Lower lobe of right lung (tissue), 2 donors: ENCODE results near the gene RBMS1. TPM values are rescaled to one million over a fixed set of nuclear protein-coding genes. Genes with fewer than 3 reads are reported as not detected.
A peak's percentile ranks its signal among the peaks of the same experiment; 100 is the strongest.

ENCODE experiments used
- ATAC-seq, 2 donors: fragments of 200-7000 bp; cut with Tn5 transposase; one replicate each; pipeline ENCODE4 v1.9.1; 2020 to 2022; ENCODE audit warnings: mild to moderate bottlenecking in 2 of 2, moderate library complexity in 2 of 2
- DNase-seq: peaks from one replicate; pipeline ENCODE4 v3.0.0-alpha.2; 2020
- H3K27ac ChIP-seq: fragments of 200-600 bp; one replicate; pipeline ENCODE4 v1.8.0; 2022
- H3K27me3 ChIP-seq: fragments of 200-600 bp; one replicate; pipeline ENCODE4 v1.8.0; 2022; ENCODE audit warnings: low read depth
- H3K36me3 ChIP-seq: fragments of 200-600 bp; one replicate; pipeline ENCODE4 v1.8.0; 2022; ENCODE audit warnings: mild to moderate bottlenecking
- H3K4me1 ChIP-seq: fragments of 200-600 bp; one replicate; pipeline ENCODE4 v1.8.0; 2022
- H3K4me3 ChIP-seq: fragments of 200-600 bp; one replicate; pipeline ENCODE4 v1.8.0; 2022; ENCODE audit warnings: mild to moderate bottlenecking
- H3K9me3 ChIP-seq: fragments of 200-600 bp; one replicate; pipeline ENCODE4 v1.8.0; 2022
- CTCF ChIP-seq: fragments of 200-600 bp; IDR thresholded peaks from one replicate; pipeline ENCODE4 v1.8.0; 2022; ENCODE audit warnings: antibody characterized with exemption, mild to moderate bottlenecking
- intact Hi-C: fragments of 100-400 bp; cut with DNase I; formaldehyde crosslinking; loops from one replicate; pipeline ENCODE4 v1.11.0; 2022
- total RNA-seq: library from RNA; stranded (reverse); fragmentation: NEBNext Ultra II Directional; extraction: Animal tissue kit (Norgen Biotek cat#: 25700); gene quantifications from one replicate; pipeline ENCODE4 v1.2.1, GENCODE V29; 2021
- donor health status: DM: no; HTN: yes; CAD: no; lungs with severe emphysema.

The RBMS1 gene
- total RNA-seq, 1 donor from 2014 or later: 95.3 TPM

- intact Hi-C loops: no loop called here
- ATAC-seq: no peak
- no peak overlapping the region for H3K27ac ChIP-seq
- H3K4me3 ChIP-seq: no peak overlapping the region
- H3K9me3 ChIP-seq: no peaks in the 10 kb centered on the region
- TF ChIP-seq CTCF: no peak
- H3K27me3 ChIP-seq: no peaks in the 10 kb centered on the region
- peaks cover 41% of the 10 kb centered on the region for H3K36me3 ChIP-seq
- DNase-seq: no peak
- H3K4me1 ChIP-seq: peaks cover 6% of the 10 kb centered on the region
Measured at GRCh38 chr2:160310118-160310828, 183.3 kb downstream of the RBMS1 start.

GRCh38 chr2:160309585-160309984 is 184.0 kb downstream of the RBMS1 start:
- intact Hi-C loops: no loop called here
- no peak overlapping the region for H3K27ac ChIP-seq
- H3K9me3 ChIP-seq: no peaks in the 10 kb centered on the region
- DNase-seq (no peak), ATAC-seq (no peak)
- peaks cover 6% of the 10 kb centered on the region for H3K4me1 ChIP-seq
- TF ChIP-seq CTCF: no peak
- H3K27me3 ChIP-seq: no peaks in the 10 kb centered on the region
- peaks cover 41% of the 10 kb centered on the region for H3K36me3 ChIP-seq
- H3K4me3 ChIP-seq: no peak overlapping the region

GRCh38 chr2:160308915-160309314 is 184.7 kb downstream of the RBMS1 start:
- ATAC-seq (peak in 1 of 2 donors; percentile 34), DNase-seq (no peak)
- no peak overlapping the region for H3K27ac ChIP-seq
- intact Hi-C loops: no loop called here
- H3K4me3 ChIP-seq: no peak overlapping the region
- H3K9me3 ChIP-seq: no peaks in the 10 kb centered on the region
- no peak for TF ChIP-seq CTCF
- H3K4me1 ChIP-seq: peaks cover 13% of the 10 kb centered on the region
- no peaks in the 10 kb centered on the region for H3K27me3 ChIP-seq
- peaks cover 41% of the 10 kb centered on the region for H3K36me3 ChIP-seq

GRCh38 chr2:160308476-160308875 is 185.1 kb downstream of the RBMS1 start:
- DNase-seq (no peak), ATAC-seq (no peak)
- peaks cover 17% of the 10 kb centered on the region for H3K4me1 ChIP-seq
- intact Hi-C loops: no loop called here
- H3K9me3 ChIP-seq: no peaks in the 10 kb centered on the region
- peaks cover 41% of the 10 kb centered on the region for H3K36me3 ChIP-seq
- TF ChIP-seq CTCF: no peak
- no peak overlapping the region for H3K4me3 ChIP-seq
- H3K27me3 ChIP-seq: no peaks in the 10 kb centered on the region
- H3K27ac ChIP-seq: no peak overlapping the region

- DNase-seq: no peak
- no peak for ATAC-seq
- Histone ChIP-seq H3K36me3 (peaks cover 46% of the 10 kb centered on the region), H3K4me1 (peaks cover 18% of the 10 kb centered on the region), H3K4me3 (no peak overlapping the region), H3K9me3 (no peaks in the 10 kb centered on the region), H3K27me3 (no peaks in the 10 kb centered on the region), H3K27ac (no peak overlapping the region)
- TF ChIP-seq CTCF: no peak
- intact Hi-C loops: no loop called here
Measured at GRCh38 chr2:160306985-160307384, 186.6 kb downstream of the RBMS1 start.
